GM18507 (cell line): Measurements from ENCODE around the gene PARP1.
"Not testable (repeated sequence)": the region's sequence is repeated elsewhere in the genome, so short reads cannot be mapped to it uniquely, and the experiment has no call there.

Source experiments
- DNase-seq: peaks from one replicate; pipeline ENCODE4 v3.0.0; 2011; ENCODE audit warnings: low read depth; ENCODE audit not compliant: insufficient read length; ENCODE audit errors: extremely low spot score
- FAIRE-seq: peaks from 2 replicates; lab custom pipeline; 2011; peaks lifted over from hg19 to GRCh38; lab: Jason Lieb, UNC

The PARP1 gene

DNA sequence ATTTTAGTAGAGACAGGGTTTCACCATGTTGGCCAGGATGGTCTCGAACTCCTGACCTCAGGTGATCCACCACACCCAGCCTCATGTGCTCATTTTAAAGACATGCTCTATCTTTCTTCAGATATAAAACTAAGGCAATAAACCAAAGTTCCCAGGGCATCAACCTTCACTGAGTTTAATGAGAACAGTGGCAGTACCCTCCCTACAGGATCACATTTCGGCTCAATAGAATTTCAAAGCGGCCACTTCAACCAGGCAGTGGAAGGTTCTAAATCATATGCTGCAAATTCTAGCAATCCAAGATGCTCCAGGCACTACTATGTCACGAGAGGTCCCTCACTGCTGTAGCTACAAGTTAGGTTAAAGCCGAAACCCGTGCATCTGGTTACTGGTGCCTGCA, 45.5 kb downstream of the PARP1 start:
- FAIRE-seq (no peak), DNase-seq (no peak)

DNA sequence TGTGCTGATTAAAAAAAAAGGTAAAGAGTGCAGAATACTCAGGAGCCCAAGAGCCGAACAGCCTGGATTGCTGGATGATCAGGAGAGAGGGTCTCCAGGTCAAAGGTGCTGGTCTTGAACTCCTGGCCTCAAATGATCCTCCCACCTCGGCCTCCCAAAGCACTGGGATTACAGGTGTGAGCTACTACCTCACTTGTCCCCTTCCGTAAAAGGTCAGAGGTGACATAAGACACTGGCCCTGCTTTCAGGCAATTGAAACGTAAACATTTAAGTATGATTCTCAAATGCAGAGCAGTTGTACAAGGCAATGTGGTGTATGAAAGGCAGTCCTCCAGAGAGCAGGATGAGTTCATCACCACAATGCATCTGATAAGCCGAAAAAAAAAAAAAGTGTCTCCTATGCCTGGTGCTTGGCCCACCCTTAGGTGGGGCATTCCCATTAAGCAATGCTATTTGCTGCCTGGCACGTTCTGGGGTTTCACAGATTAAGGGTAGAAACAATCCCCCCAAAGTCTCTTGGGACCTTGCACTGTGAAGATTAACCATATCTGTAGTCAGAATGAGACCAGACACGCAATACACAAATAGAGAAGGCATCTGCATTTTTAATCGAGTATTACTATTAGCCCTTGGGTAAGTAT, 47.7 kb downstream of the PARP1 start:
- DNase-seq = no peak

DNA sequence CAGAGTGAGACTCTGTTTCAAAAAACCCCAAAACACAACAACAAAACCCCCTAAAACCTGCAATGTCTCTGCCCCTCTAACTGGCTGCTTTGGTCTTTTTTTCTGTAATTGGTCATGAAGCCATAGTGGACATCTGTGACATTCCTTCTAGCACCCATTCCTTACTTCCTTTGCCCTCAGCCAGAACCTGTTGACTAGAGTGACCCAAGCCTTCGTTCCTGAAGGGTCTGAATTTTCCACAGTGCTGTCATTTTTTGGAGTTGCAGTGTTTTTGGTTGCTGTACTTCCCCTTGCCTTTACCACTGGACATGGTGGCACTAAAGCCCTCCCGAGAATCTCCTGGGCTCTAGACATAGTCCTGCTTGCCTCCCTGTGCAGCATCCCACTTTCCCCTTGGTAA, 50.5 kb downstream of the PARP1 start:
- DNase-seq (no peak), FAIRE-seq (no peak)

More for the DNA sequence above, 47.7 kb downstream of the PARP1 start:
- FAIRE-seq = peak; percentile 72

DNA sequence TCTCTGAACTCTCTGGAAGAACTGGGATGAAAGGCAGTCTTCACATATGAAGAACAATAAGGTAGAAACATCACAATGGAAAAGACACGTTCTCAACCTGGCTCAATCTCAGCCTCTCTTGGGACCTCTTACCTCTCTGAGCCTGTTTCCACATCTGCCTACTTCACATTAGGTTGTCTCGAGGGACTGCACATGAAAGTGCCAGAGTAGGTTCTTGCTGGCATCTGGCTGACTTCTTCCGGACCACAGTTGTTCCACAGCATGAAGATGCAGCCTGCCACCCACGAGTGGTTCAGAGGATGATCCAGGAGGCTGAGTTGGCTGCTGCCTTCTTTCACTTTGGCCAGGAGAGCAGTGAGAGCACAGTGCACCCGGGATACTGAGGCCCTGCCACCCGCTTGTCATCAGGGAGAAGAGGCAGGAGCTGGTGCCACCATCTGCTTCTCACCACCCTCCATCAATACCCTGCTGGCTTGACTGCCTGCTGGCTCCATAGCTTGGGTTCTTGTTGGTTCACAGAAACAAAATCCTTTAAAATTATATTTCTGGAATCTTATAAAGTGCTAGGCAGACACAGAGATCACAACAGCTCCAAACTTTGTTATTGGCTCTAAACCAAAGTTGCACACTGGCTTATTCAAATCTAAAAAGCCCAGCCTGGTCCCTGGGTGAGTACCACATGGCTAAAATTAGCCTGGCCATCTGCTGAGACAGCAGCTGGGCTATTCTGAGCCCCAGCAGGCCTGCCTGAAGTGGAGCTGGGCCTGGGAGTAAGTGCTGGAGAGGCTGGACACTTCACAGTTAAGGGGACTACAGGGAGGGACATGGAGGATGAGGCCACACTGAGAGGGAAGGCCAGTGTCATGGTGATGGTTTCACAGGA, 52.0 kb downstream of the PARP1 start:
- DNase-seq = no peak
- FAIRE-seq = no peak

DNA sequence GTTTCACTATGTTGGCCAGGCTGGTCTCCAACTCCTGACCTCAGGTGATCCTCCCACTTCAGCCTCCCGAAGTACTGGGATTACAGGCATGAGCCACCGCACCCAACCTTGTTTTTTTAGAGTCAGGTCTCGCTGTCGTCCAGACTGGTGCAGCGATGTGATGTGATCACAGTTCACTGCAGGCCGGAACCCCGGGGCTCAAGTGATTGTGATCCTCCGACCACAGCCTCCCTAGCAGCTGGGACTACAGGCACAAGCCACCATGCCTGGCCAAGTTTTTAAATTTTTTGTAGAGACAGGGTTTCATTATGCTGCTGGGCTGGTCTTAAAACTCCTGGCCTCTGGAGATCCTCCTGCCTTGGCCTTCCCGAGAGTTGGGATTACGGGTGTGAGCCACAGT, 52.9 kb downstream of the PARP1 start:
- FAIRE-seq (no peak), DNase-seq (no peak)

DNA sequence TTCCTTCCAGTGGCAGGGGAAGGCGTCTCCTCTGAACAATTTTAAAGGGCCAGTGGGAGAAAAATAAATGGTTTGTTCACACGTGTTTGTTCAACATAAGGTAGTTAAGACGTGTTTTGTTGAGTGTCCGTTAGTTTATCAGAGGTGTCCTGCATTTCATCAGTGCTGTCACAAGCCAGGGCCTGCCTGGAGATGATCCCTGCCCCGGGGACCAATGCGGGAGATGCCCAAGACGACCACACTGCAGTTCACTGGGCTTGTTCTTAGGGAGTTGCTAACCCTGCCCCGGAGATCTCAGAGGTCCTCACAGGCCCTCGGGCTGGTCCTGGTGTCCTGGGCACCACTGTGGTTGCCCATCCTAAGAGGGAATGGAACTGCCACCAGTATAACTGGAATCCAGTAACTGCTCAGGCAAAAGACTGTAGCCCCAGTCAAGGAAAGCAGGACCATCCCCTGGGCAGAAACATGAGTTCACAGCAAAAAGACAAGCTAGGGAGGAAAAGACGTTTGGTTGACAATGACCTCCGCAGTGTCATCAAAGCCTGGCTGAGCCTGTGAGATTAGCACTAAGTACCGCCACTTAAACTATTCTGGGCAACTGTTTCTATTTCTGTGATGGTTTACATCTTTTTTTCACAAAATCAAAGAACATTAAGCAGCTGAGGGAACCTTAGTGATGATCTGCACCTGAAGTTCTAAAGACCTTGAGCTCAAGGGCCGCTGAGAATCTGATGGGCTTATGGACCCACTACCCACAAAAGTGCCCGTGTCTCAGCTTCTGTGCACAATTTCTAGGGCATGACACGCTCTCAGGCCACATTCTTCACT, 54.0 kb downstream of the PARP1 start:
- no peak for DNase-seq
- no peak for FAIRE-seq

DNA sequence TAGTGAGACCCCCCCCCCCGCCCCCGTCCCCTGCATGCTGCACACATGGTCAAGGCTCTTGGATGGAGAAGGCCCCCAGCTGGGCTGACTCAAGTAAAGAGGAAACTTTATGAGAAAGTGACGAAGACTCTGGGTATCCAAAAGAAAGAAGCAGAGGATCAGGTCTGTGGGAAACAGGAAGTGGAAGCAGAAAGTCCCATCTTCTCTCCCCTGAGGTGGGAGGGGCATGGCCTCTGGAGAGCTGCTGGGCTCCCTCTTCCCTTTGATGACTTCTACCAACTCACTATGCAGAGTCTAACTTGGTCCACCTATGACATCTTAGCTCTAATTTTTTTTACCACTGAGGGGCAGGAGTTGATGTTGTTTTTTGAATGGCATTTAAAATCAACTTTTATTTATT, 56.2 kb downstream of the PARP1 start:
- FAIRE-seq = no peak
- no peak for DNase-seq

DNA sequence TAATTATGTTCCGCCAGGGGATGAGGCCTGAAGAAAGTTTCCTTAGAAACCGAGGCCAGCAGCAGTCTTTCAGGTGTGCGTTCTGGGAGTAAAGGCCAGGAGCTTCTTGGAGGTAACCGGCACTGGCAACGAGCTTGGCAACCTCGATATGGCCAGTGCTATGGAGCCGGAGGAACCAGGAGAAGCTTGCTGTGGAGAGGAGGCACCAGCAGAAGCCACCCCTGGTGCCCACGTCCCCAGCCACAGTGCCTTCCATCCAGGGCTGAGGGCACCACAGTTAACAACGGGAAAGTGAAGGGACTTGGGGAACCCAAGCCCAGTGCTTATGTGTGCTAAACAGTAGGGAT, 57.4 kb downstream of the PARP1 start:
- no peak for FAIRE-seq
- DNase-seq = no peak

DNA sequence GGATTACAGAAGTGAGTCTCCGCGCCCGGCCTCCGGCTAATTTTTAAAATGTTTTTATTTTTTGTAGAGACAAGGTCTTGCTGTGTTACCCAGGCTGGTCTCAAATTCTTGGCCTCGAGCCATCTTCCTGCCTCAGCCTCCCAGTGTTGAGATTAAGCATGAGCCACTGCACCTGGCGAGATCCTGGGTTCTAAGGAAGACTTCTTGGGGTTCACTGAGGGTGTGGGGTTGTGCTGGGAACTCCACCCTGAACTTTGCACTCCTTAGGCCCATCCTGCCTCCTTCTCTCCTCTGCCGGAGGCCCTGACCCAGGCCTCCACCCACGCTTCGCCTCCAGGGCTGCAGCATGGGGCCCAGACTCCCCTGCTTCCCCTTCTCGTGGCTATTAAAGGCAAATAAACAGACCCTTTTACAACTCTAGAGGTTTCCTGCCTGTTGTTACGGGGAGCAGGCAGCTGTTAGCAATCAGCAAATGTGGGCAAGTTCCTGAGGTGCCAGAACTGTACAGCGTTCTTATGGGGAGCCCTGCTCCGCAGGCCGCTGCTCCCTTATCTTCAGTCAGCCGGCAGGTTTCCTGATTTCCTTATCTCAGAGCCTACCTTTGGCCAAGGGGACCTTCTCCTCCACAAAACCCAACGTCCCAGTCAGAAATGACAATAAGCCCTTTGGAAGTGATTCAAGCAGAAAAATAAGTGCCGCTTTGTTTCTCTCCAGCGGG, 57.9 kb downstream of the PARP1 start:
- DNase-seq = no peak

DNA sequence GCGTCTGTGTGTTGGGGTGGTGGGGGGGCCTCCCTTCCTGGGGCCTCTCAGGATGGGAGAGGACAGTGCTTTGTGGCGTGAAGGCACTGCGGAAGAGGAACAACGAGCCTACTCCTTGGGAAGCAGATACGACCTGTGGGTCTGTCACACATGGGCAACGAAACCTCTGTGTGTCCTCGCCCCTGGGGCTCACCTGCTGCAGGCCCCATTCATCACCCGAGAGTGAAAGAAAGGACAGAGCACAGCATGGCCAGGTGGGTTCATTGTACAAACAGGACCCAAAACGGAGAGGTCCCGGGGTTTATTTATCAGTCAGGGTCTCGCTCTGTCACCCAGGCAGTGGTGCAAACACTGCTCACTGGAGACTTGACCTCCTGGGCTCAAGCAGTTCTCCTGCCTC, 58.8 kb downstream of the PARP1 start:
- FAIRE-seq (no peak), DNase-seq (no peak)

More for the DNA sequence above, 57.9 kb downstream of the PARP1 start:
- FAIRE-seq = peak; percentile 24

DNA sequence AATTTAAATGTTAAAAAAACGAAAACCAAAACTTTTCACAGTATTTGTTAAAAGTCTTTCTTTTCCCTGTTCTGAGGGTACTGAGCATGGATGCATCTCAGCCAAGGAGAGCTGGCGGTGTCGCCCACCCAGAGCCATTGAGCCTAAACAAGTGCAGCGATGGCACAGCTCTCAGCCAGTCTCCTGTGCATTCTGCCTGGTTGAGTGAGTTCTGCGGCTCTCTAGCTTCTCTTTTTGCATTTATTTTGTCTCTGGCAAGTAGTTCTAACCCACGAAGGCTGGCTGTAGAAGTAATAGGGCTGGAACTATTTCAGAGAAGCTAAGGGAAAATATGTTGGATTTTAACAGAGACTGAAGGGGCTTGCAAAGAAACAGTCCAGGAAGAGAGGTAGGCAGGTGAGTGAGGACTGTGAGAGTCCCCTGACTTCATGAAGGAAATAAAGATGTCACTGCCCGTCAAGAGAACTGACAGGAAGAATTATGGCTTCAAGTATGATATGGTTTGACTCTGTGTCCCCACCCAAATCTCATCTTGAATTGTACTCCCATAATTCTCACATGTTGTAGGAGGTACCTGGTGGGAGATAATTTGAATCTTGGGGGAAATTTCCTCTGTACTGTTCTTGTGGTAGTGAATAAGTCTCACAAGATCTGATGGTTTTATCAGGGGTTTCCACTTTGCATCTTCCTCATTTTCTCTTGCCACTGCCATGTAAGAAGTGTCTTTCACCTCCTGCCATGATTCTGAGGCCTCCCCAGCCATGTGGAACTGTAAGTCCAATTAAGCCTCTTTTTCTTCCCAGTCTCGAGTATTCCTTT, 63.2 kb downstream of the PARP1 start:
- FAIRE-seq (no peak), DNase-seq (no peak)

DNA sequence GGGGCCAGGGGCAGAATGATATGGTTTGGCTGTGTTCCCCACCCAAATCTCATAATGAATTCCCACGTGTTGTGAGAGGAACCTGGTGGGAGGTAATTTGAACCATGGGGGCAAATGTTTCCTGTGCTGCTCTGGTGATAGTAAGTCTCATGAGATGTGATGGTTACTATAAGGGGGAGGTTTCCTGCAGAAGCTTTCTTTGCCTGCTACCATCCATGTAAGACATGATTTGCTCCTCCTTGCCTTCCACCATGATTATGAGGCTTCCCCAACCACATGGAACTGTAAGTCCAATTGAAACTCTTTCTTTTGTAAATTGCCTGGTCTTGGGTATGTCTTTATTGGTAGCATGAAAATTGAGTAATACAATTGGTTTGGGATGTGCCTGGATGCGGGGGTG, 65.2 kb downstream of the PARP1 start:
- no peak for DNase-seq
- no peak for FAIRE-seq

DNA sequence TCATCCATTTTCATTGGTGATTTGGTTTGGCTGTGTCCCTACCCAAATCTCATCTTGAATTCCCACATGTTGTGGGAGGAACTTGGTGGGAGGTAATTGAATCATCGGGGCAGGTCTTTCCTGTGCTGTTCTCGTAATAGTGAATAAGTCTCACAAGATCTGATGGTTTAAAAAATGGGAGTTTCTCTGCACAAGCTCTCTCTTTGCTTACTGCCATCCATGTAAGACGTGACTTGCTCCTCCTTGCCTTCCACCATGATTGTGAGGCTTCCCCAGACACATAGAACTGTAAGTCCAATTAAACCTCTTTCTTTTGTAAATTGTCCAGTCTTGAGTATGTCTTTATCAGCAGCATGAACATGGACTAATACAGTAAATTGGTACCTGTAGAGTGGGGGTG, 67.8 kb downstream of the PARP1 start:
- FAIRE-seq, DNase-seq: not testable (repeated sequence)

DNA sequence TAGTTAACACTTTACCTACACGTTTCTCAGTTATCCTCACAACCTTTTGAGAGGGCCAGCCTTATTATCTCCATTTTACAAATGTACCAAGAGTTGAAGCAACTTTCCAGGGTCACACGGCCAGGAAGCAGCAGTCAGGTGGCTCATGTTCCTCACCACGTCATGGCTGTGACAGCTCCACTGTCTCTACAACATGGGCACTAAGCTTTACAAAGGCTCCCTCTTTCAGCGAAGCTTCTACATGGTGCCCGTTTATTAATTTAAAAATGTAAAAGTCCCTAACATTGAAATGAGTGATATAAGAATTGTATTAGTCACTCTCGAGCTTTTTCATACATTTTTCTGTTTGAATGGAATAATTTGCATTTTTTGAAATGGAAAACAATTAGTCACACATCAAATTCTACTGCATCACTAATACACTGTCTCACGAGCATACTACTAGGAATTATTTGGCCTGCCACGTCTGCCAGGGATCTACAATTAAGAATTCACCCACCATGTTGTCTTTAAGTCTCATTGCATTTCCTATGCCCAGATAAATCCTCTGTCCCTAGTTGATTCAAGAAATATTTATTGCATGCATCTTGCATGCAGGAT, 70.5 kb downstream of the PARP1 start:
- no peak for FAIRE-seq
- DNase-seq = no peak

DNA sequence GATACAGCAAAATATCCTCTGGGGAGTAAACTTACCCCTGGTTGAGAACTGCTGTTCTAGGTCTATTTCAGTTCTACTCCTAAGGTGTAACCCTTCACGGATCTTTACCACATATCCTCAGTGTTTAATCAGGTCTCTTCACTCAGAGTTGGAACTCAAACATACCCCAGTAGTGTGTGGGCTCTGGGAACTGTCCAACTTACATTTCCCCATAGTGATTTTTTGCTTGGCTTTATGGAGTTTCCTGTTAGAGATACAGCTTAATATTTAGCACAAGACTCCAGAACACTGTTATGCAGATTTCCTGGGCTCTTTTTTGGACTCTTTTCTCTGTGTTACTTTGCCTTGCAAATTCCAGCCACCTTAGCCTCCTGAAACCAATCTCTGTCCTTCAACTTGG, 72.2 kb downstream of the PARP1 start:
- no peak for FAIRE-seq
- no peak for DNase-seq

DNA sequence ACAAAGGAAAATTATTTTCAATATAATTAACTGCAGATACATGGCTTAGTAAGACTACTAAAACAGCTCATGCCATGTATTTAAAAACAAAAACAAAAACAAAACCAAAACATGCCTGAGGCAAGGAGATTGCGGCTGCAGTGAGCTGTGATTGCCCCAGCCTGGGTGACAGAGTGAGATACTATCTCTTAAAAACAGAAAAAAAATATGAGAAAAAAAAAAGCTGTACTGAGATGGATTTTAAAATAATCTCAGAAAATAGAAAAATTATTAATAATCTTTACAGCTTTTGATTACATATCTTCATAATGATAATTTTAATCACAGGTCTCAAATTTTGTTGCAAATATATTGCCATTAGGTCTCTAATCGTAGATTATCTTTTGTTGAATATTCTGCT, 74.9 kb downstream of the PARP1 start:
- no peak for FAIRE-seq

DNA sequence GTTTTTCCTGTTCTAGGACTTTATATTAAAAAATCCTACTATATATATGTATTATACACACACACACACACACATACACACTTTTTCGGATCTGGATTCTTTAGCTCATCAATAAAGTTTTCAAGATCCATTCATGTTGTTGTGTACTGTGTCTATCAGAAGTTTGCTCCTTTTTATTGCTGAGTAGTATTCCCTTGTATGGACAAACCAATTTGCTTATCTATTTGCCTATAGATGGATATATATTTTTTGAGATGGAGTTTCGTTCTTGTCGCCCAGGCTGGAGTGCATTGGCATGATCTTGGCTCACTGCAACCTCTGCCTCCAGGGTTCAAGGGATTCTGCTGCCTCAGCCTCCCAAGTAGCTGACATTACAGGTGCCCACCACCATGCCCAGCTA, 78.7 kb downstream of the PARP1 start:
- FAIRE-seq (no peak), DNase-seq (no peak)

More for the DNA sequence above, 74.9 kb downstream of the PARP1 start:
- DNase-seq = no peak

DNA sequence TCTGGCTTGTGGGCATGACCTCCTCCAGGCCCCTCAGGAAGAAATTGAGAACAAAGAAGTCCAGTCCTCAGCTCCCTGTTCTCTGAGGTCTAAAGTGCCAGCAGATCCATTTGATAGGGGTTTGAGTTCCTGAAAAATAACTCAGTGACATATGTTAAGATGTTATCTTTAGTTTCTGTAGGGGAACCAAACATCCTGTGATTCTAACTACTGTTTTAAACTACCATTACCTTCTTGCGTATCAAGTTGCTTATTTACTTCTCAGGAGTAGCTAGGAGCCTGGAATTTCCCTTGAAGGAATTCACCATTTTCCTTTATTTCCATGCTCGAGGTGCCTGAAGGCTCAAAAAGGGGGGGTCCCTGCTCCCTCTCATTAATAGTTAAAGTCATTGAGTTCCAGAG, 80.1 kb downstream of the PARP1 start:
- FAIRE-seq (no peak), DNase-seq (no peak)

DNA sequence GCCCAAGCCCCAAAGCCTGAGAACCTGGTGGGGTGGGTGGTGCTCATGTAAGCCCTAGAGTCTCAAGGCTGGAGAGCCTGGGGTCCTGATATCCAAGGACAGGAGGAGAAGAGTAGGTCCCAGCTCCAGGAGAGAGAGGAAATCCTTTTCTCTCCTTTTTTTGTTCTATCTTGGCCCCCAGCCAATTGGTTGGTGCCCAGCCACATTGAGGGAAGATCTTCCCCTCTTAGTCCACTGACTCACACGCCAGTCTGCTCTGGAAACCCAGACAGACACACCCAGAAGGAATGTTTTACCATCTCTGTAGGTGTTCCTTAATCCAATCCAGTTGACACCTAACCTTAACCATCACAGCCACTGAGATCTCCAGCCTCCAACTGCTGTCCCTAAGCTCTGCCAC, 82.7 kb downstream of the PARP1 start:
- DNase-seq (no peak), FAIRE-seq (no peak)
